Measurements from ENCODE around the gene PLCH2.

DNA sequence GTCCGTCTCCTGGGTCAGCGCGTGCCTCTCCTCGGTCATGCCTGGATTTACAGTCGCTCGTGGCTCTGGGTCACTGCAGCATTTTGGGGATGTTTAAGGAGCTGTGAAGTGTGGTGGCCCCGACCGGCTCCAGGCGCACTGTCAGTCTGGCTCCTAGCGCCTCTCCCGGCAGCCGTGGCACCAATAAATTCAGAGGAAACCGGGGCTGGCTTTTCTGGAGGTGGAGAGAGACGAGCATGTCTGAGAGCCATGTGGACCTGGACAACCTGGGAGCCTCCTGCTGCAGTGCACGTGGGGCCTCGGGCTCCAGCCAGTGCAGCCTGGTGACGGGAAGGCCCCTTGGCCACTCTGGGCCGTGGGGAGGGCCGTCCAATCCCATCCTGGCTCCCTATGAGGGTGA is 17.1 kb downstream of the PLCH2 start:
- no peak for TF ChIP-seq POLR2A (IDR thresholded peaks at IDR 0.05)
- TF ChIP-seq, protein P1, sequence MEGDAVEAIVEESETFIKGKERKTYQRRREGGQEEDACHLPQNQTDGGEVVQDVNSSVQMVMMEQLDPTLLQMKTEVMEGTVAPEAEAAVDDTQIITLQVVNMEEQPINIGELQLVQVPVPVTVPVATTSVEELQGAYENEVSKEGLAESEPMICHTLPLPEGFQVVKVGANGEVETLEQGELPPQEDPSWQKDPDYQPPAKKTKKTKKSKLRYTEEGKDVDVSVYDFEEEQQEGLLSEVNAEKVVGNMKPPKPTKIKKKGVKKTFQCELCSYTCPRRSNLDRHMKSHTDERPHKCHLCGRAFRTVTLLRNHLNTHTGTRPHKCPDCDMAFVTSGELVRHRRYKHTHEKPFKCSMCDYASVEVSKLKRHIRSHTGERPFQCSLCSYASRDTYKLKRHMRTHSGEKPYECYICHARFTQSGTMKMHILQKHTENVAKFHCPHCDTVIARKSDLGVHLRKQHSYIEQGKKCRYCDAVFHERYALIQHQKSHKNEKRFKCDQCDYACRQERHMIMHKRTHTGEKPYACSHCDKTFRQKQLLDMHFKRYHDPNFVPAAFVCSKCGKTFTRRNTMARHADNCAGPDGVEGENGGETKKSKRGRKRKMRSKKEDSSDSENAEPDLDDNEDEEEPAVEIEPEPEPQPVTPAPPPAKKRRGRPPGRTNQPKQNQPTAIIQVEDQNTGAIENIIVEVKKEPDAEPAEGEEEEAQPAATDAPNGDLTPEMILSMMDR (IDR thresholded peaks at IDR 0.05) = no peak
